Kidney epithelial cell (primary cell): ENCODE measurements around the gene SUN5. TPM values are rescaled to one million over a fixed set of nuclear protein-coding genes. Genes with fewer than 3 reads are reported as not detected.
"Not testable (repeated sequence)": the region's sequence is repeated elsewhere in the genome, so short reads cannot be mapped to it uniquely, and the experiment has no call there.

ENCODE experiments used
- DNase-seq: peaks from one replicate; pipeline ENCODE4 v3.0.0-alpha.2; 2010; ENCODE audit warnings: low read depth
- H3K27me3 ChIP-seq: 2 replicates; pipeline ENCODE4 v1.6.0; 2011; ENCODE audit warnings: low read length; ENCODE audit not compliant: control insufficient read depth, insufficient read depth
- H3K36me3 ChIP-seq: 2 replicates; pipeline ENCODE4 v1.5.1; 2011; ENCODE audit warnings: low read length; ENCODE audit not compliant: control insufficient read depth, insufficient read depth
- H3K4me3 ChIP-seq: 2 replicates; pipeline ENCODE4 v1.5.1; 2011; ENCODE audit warnings: low read depth, mild to moderate bottlenecking, control low read depth, low read length
- CTCF ChIP-seq: IDR thresholded peaks from 2 replicates; pipeline ENCODE4 v1.5.1; 2011; ENCODE audit warnings: mild to moderate bottlenecking, moderate library complexity, low read length, control low read depth, inconsistent platforms; ENCODE audit not compliant: insufficient read depth, poor library complexity, severe bottlenecking
- total RNA-seq: library from RNA; depleted of rRNA; stranded (reverse); fragments of >200 nt; gene quantifications from 2 replicates; pipeline ENCODE4 v1.2.3, GENCODE V29; 2015

Gene SUN5
- total RNA-seq = not detected in 2 replicates

GRCh38 chr20:33004141-33004751 lies at the start of gene SUN5:
SUN5 (minus strand) TSS chr20:33004433; CDS start chr20:33004340, 93 bp downstream.
- Histone ChIP-seq H3K36me3 (no peaks in the 10 kb centered on the region), H3K4me3 (no peak within 1 kb of the TSS), H3K27me3 (no peaks in the 10 kb centered on the region)
- no peak for DNase-seq
- no peak for TF ChIP-seq CTCF

- DNase-seq = no peak
- Histone ChIP-seq H3K4me3 (no peak within 1 kb of the TSS), H3K36me3 (no peaks in the 10 kb centered on the region), H3K27me3 (no peaks in the 10 kb centered on the region)
- TF ChIP-seq CTCF = no peak
These were observed 49.3 kb upstream of the SUN5 start, which contains the start of gene BPIFB3 for GRCh38 chr20:33053291-33054106. BPIFB3 (plus strand) TSS chr20:33053903; CDS start chr20:33055436, 1,533 bp downstream.

- H3K4me3 ChIP-seq = no peak overlapping the region
- DNase-seq = no peak
- TF ChIP-seq CTCF = no peak
- H3K27me3 ChIP-seq = no peaks in the 10 kb centered on the region
- no peaks in the 10 kb centered on the region for H3K36me3 ChIP-seq
These were observed 47.1 kb upstream of the SUN5 start for GRCh38 chr20:33051333-33051732.

- TF ChIP-seq CTCF = no peak
- Histone ChIP-seq H3K27me3 (no peaks in the 10 kb centered on the region), H3K36me3 (no peaks in the 10 kb centered on the region), H3K4me3 (no peak overlapping the region)
- no peak for DNase-seq
These were observed 42.2 kb upstream of the SUN5 start for GRCh38 chr20:33046412-33046811.

GRCh38 chr20:33045129-33045721 lies 41.0 kb upstream of the SUN5 start:
- not testable (repeated sequence) for H3K4me3 ChIP-seq, H3K36me3 ChIP-seq, DNase-seq, H3K27me3 ChIP-seq

GRCh38 chr20:33043731-33044181 lies 39.5 kb upstream of the SUN5 start:
- no peak overlapping the region for H3K4me3 ChIP-seq
- no peak for DNase-seq
- H3K36me3 ChIP-seq = no peaks in the 10 kb centered on the region
- H3K27me3 ChIP-seq = no peaks in the 10 kb centered on the region
- no peak for TF ChIP-seq CTCF
